HG02870 (cell line): ENCODE measurements around the gene GNMT.

Source experiments
- ATAC-seq: cut with Tn5 transposase; IDR thresholded peaks from one replicate; pipeline ENCODE4 v1.9.1; 2021; ENCODE audit warnings: mild to moderate bottlenecking, moderate library complexity; ENCODE audit not compliant: unreplicated experiment

The GNMT gene

DNA sequence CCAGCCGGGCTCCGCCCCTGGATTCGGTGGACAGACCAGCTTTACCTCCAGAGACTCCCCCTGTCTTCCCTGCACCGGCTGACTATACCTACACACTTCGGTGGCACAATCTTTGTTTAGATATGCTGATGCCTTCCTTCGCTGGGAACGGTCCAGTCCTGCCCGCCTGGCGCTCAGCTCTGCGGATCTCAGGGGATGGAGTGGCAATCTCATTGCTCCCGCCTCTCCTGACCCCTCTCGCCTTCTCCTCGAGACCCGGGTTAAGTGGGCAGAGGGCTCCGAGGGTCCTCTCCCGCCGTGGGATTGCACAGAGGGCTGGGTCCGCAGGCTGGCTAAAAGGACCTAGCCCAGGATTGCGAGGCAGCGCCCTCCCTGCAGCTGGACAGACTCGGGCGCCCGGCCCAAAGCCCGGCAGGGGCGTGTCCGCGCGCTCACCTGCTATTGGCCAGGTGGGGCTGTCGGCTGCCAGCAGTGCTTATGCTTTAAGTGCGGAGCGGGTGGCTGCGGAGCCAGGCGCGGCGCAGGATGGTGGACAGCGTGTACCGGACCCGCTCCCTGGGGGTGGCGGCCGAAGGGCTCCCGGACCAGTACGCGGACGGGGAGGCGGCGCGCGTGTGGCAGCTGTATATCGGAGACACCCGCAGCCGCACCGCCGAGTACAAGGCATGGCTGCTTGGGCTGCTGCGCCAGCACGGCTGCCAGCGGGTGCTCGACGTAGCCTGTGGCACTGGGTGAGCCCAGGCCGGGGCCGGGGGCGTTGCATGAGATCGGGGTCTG lies at the start of gene GNMT:
TSS of gene GNMT (plus strand) at position 512 of the 777 bp plus-strand sequence. CDS start at position 526, 14 bp downstream.
- ATAC-seq: no peak

DNA sequence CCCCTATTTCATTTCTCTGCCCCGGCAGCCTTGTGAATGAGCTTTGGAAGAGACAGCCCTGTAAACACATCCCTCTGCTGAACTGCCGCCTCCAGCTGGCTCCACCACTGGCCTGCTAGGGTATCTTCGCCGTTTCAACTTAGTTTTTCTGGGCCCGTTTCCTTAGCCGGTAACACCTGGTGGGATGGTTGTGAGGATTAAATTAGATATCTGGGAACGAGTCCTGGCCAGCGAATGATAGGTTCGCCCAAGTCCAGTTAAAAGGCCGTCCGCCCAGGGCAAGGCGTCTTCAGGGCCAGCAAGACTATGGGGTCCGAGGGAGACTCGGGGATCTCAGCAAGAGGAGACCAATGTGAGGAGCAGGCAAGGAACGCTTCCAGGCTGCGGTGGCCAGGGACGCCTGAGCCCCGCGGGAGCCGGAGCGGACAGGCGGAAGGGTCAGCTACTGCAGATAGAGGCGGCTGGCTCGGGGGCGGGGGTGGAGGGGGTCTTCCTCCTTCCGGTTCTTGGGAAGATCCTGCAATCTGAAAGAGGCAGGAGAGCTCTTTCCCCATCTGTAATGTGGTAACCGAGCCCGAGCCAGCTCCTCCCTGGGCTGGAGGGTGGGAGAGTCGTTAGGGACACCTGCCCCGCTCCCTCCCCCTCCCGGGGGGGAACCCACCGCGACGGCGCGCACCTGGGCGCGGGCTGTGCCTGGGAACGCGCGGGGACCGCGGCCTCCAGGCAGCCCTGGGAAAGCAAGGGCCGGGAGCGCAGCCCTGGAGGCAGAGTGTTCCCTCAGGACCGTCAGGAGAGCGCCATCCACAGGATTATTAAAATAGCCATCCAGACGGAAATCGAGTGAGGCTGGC lies 49.2 kb upstream of the GNMT start:
- ATAC-seq: no peak

DNA sequence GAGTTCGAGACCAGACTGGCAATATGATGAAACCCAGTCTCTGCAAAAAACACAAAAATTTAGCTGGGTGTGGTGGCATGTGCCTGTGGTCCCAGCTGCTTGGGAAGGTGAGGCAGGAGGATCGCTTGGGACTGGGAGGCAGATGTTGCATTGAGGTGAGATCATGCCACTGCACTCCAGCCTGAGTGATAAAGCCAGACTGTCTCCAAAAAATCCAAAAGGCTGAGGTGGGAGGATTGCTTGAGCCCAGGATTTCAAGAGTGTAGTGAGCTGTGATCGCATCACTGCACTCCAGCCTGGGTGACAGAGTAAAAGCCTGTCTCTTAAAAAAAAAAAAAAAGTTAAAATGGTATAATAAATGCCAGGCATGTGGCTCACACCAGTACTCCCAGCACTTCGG lies 46.0 kb upstream of the GNMT start:
- ATAC-seq: no peak

DNA sequence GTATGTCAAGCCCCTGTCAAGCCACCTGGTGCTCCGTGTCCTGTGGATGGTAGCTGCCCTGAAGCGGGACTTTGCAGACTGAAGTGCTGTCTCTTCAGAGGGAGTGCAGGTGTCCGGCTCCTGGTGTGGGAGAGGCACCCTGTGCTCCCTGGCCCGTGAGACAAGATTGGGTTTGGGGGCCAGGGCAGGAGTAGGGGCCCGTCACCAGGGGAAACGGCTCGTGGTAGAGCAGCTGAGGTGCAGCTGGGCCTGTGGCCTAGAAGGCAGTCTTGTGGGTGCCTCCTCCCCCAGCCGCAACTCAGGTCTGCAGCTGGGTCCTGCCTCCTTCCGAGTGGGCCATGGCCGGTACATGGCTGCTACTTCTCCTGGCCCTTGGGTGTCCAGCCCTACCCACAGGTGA lies 44.8 kb upstream of the GNMT start, which contains the start of gene PTCRA:
TSS of gene PTCRA (plus strand) at position 322 of the 400 bp plus-strand sequence. CDS start at position 339, 17 bp downstream.
- peak; percentile 41 for ATAC-seq

DNA sequence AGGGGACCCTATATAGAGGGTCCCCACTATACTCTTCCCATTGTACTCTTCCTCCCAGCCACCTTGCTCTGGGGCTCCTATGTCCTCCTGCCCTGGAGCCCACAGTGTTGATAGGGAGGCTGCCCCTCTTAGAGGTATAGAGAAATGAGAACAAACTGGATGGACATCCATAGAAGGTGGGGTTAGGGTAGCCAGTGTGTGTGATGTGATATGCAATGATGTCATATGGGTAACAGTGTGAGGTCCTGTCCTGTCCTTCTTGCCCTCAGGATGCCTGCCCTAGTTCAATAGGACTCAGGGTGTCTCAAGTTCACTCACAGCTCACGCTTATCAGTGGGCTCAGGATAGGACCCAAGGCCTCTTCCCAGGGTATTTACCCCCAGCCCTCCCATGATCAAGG lies 44.3 kb upstream of the GNMT start:
- no peak for ATAC-seq

DNA sequence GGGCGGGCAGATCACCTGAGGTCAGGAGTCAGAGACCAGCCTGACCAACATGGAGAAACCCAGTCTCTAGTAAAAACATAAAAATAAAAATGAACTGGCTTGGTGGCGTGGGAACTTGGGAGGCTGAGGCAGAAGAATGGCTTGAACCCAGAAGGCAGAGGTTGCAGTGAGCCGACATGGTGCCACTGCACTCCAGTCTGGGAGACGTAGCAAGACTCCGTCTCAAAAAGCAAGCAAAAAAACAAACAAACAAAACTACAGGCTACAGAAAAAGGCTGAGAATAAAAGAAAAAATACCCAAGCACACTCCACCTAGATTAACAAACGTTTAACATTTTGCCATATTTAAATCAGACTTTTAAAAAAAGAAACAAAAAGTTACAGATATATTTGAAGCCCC lies 38.8 kb upstream of the GNMT start:
- no peak for ATAC-seq

DNA sequence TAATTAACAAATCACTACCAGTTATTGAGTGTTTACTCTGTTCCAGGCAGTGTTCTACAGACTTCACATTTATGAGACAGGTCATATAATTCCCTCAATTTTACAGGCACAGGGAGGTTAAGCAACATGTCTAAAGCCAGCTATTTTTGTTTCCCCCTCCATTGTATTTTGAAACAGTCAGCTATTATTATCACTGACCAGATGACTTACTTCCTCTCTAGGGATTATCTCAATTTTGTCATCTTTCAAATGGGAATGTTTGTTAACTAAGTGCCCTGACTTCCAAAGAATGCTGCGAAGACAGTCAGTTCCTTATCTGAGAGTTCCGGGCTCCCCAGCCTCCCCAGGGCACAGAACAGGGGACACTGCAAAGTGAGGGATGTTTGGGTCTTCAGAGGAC lies 36.9 kb upstream of the GNMT start:
- ATAC-seq: no peak

DNA sequence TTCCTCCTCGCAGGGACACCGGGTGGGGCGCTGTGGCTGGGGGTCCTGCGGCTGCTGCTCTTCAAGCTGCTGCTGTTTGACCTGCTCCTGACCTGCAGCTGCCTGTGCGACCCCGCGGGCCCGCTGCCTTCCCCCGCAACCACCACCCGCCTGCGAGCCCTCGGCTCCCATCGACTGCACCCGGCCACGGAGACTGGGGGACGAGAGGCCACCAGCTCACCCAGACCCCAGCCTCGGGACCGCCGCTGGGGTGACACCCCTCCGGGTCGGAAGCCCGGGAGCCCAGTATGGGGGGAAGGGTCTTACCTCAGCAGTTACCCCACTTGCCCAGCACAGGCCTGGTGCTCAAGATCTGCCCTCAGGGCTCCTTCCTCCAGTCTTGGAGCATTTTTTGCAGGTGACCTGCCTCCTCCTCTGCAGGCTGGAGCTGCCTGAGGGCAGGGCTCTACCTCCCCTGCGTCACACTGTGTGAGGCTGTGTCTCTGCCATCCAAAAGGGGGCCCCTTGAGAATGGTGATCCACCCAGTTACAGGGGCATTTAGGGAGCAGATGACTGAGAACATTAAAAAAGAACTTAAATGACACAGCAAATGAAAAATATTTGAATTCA lies 35.2 kb upstream of the GNMT start:
- ATAC-seq: no peak

DNA sequence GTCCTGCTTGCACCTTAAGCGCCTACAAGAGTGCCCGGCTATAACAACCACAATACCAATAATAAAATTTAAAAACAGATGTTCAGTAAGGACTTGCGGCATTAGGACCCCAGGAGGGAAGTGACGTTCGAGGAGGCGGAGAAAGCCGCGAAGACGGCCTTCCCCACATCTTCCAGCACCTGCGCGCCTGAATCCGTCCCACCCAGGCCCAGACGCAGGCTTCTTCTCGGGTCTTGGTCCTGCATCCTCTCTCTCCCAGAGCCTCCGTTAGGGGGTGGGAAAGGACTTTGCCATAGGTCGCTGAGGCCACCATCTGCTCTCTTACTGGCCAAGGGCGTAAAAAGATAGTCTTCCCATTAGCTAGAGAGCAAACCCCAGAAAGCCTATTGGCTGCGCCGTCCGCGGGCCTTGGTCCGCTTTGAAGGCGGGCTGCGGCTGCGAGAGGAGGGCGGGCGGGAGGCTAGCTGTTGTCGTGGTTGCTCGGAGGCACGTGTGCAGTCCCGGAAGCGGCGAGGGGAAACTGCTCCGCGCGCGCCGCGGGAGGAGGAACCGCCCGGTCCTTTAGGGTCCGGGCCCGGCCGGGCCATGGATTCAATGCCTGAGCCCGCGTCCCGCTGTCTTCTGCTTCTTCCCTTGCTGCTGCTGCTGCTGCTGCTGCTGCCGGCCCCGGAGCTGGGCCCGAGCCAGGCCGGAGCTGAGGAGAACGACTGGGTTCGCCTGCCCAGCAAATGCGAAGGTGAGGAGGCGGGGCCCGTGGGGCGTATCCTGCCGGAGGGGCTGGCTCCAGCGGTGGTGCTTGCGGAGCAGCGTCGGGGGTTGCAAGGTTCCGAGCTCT lies 31.4 kb upstream of the GNMT start, which contains the start of gene CNPY3:
TSS of gene CNPY3 (plus strand) at position 495 of the 835 bp plus-strand sequence. CDS start at position 586, 91 bp downstream.
- peak; percentile 66 for ATAC-seq

DNA sequence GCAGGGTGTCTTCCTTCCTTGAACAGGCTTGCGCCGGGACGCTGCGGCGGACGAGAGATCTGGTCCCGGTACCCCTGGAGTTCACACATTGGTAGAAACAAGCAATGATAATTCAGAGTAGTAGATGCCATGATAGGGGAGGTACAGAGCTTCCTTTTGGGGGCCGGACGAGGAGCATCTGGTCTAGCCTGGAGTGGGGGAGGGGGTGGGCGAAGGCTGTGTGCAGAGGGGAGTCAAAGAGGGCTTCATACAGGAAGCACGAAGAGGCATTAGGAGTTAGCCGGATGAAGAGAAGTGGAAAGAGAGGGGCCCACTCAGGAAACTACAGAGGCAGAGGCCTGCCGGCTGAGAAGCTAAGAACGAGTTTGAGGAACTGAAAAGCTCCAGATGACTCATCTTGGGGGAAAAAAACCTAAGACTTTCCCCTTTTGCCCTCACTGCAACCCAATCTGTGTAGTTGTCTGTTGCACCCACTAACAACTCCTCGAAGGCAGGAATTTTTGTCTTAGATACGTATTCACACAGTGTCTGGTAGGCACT lies 30.7 kb upstream of the GNMT start:
- peak; percentile 48 for ATAC-seq

DNA sequence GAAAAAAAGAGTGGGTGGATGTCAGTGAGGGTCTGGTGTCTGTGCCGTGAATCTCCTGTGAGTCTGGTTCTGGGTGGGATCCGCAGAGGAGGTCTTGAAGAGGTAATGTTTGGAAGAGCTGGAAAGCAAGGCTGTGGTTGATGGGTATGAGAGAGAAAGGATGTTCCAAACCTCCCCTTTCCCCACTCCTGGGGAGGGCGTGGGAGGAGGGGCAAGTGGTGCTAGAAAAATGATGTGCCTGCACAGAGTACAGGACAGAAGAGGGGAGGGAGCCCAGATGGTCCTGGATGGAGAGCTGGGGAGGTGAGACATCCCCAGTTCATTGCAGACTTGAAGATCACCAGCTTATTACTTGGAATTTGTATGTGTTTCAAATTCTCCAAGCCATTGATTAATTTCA lies 28.1 kb upstream of the GNMT start:
- no peak for ATAC-seq

DNA sequence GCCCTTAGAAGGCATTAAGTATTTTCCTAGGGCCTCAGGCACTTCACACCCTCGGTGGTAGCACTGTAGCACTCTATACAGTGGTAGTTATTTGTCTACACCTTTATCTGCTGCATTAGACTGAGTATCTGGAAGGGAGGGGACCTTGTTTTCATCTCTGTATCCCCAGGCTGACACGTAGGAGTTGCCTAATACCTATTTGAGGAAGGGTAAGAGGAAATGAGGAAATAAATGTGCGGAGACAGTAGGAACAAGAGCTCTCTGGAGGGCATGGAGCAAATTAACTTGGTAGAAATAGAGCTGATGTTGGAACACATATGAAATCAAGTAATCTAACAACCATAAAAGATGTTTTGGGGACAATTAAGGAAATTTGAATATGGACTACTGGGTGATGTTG lies 27.3 kb upstream of the GNMT start:
- ATAC-seq: no peak

DNA sequence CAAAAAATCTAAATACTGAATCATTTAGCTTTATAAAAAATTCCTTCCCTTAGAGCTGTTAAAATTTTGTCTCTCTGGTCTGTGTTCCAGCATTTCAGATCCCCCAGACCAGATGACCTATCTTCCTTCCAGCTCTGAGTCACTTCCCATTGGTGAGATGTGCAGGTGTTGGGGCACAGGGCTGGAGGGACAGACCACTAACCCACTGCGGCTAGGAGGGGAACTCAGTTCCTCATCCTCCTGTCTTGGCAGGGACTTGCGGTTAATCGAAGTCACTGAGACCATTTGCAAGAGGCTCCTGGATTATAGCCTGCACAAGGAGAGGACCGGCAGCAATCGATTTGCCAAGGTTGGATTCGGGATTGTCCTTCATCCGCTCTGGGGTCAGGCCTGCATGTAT lies 25.2 kb upstream of the GNMT start:
- ATAC-seq: no peak

DNA sequence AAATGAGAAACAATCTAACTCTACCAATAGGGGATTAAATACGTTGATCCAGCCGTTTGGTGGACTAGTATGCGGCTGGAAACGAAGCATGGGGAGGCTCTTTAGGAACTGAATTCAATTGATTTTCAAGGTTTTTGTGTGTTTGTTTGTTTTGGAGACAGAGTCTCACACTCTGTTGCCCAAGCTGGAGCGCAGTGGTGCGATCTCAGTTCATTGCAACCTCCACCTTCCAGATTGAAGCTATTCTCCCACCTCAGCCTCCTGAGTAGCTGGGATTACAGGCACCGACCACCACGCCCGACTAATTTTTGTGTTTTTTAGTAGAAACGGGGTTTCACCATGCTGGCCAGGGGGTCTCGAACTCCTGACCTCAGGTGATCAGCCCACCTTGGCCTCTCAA lies 24.2 kb upstream of the GNMT start:
- no peak for ATAC-seq

DNA sequence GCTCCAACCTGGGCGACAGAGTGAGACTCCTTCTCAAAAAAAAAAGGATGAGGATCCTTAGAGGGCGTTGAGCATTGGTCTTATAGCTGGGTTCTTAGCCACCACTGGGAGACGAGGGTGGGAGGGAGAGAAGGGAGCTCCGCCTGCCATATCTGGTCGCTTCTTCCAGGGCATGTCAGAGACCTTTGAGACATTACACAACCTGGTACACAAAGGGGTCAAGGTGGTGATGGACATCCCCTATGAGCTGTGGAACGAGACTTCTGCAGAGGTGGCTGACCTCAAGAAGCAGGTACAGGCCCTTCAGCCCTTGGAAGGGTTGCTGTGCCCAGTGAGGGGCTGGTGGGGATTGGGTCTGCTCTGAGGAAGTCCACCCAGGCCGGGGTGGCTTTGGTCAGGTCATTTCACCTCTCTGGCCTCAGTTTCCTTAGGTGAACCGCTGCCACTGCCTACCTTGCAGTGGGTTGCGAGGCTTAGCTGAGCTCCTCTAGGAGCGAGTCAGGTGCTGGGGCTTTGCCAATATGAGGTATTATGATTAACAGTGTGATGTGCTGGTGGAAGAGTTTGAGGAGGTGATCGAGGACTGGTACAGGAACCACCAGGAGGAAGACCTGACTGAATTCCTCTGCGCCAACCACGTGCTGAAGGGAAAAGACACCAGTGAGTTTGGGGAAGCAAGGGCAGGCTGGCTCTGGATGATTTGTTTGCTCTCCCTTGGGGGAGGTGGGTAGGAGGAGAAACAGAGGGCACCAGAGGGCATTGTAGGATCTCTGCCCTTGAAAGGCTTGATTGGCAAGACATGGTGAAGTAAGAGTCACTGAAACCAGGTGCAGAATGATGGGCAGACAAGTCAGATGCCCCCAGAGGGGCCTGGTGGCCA lies 22.8 kb upstream of the GNMT start:
- ATAC-seq: no peak

DNA sequence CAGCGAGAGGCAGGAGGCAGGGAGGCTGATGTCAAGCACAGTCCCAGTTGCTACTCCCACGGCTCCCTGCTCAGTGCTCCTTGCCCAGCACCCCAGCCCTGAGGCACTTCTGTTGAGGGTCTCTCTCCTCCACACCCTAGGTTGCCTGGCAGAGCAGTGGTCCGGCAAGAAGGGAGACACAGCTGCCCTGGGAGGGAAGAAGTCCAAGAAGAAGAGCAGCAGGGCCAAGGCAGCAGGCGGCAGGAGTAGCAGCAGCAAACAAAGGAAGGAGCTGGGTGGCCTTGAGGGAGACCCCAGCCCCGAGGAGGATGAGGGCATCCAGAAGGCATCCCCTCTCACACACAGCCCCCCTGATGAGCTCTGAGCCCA lies 22.1 kb upstream of the GNMT start:
- no peak for ATAC-seq

DNA sequence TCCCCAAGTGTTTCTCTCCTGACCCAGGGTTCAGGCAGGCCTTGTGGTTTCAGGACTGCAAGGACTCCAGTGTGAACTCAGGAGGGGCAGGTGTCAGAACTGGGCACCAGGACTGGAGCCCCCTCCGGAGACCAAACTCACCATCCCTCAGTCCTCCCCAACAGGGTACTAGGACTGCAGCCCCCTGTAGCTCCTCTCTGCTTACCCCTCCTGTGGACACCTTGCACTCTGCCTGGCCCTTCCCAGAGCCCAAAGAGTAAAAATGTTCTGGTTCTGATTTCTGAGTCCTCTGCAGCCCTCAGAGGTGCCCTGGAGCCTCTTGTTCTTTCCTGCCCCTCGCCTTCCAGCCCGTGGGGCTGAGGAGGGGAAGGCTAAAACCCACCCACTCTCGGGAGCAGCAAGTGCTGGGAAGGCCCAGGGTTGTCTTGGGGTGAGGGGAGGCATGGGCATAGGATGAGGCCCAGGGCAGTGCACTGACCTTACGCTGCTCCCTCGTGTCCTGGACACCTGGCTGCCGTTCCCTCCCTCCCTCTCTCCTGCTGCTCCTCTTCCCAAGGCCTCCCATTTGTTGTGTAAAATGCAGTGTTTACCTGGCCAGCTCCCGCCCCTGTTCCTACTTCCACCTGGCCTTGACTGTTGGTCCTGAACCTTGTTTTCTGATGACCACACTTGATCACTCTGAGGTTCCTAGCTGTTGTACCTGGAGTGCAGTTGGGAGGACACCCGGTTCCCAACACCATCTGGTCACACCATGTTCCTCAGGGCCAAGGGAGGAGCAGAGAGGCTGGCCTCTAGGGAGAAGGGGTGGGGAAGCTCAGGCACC lies 21.4 kb upstream of the GNMT start:
- no peak for ATAC-seq

DNA sequence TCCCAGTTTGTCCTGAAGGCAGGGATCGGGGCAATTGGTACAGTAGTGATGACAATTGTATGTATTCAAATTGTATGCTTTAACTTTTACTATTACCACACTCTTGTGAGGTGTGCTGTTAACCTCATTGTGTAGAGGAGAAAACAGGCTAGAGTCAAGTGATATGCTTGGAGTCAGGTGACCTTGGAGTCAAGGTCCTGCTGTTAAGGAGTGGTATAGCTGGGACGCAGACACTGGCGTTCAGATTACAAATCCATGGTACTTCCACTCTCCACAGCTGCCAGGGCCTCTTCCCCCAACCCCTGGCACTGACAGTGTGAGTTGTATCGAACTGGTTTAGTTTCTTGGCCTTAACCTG lies 20.8 kb upstream of the GNMT start:
- ATAC-seq: no peak
